Glutamatergic neuron (in vitro differentiated cells): ENCODE results near the gene DCAF10. TPM values are rescaled to one million over a fixed set of nuclear protein-coding genes. Genes with fewer than 3 reads are reported as not detected.

Source experiments
- DNase-seq: peaks from one replicate; pipeline ENCODE4 v3.0.0; 2022
- H3K27ac Mint-ChIP-seq: one replicate; pipeline ENCODE4 v1.8.0; 2020; ENCODE audit warnings: mild to moderate bottlenecking, mixed read lengths, inconsistent platforms; ENCODE audit not compliant: unreplicated experiment
- H3K27me3 Mint-ChIP-seq: one replicate; pipeline ENCODE4 v1.8.0; 2020; ENCODE audit warnings: mild to moderate bottlenecking, moderate library complexity, mixed read lengths, inconsistent platforms; ENCODE audit not compliant: unreplicated experiment
- H3K36me3 Mint-ChIP-seq: one replicate; pipeline ENCODE4 v1.8.0; 2020; ENCODE audit warnings: mild to moderate bottlenecking, mixed read lengths, inconsistent platforms; ENCODE audit not compliant: unreplicated experiment
- H3K4me1 Mint-ChIP-seq: one replicate; pipeline ENCODE4 v1.8.0; 2020; ENCODE audit warnings: mild to moderate bottlenecking, low read depth, mixed read lengths, inconsistent platforms; ENCODE audit not compliant: unreplicated experiment
- H3K4me3 Mint-ChIP-seq: one replicate; pipeline ENCODE4 v1.8.0; 2020; ENCODE audit warnings: mild to moderate bottlenecking, mixed read lengths, inconsistent platforms; ENCODE audit not compliant: unreplicated experiment
- H3K9me3 Mint-ChIP-seq: one replicate; pipeline ENCODE4 v1.8.0; 2020; ENCODE audit warnings: mild to moderate bottlenecking, moderate library complexity, mixed read lengths, inconsistent platforms; ENCODE audit not compliant: unreplicated experiment
- CTCF ChIP-seq: fragments of 200-600 bp; sonication (generic); IDR thresholded peaks from one replicate; pipeline ENCODE4 v1.5.0; 2021; ENCODE audit not compliant: partially characterized antibody, unreplicated experiment
- total RNA-seq: library from RNA; stranded (reverse); fragmentation: NEBNext Ultra II Directional; extraction: Animal tissue kit (Norgen Biotek cat#: 25700); gene quantifications from one replicate; pipeline ENCODE4 v1.2.1, GENCODE V29; 2021; ENCODE audit not compliant: unreplicated experiment

The DCAF10 gene
- total RNA-seq, 1 donor from 2014 or later = 19.3 TPM

- Mint-ChIP-seq H3K27ac (no peak overlapping the region), H3K4me1 (no peaks in the 10 kb centered on the region), H3K4me3 (no peak overlapping the region), H3K27me3 (no peaks in the 10 kb centered on the region), H3K36me3 (no peaks in the 10 kb centered on the region), H3K9me3 (no peaks in the 10 kb centered on the region)
- no peak for TF ChIP-seq CTCF
- no peak for DNase-seq
Measured at GRCh38 chr9:37769306-37769705, 31.3 kb upstream of the DCAF10 start.

- no peak for DNase-seq
- H3K4me3 Mint-ChIP-seq = no peak overlapping the region
- no peaks in the 10 kb centered on the region for H3K27me3 Mint-ChIP-seq
- H3K9me3 Mint-ChIP-seq = no peaks in the 10 kb centered on the region
- no peak overlapping the region for H3K27ac Mint-ChIP-seq
- no peak for TF ChIP-seq CTCF
- no peaks in the 10 kb centered on the region for H3K4me1 Mint-ChIP-seq
- no peaks in the 10 kb centered on the region for H3K36me3 Mint-ChIP-seq
Measured at GRCh38 chr9:37769995-37770394, 30.6 kb upstream of the DCAF10 start.

- H3K36me3 Mint-ChIP-seq = no peaks in the 10 kb centered on the region
- no peaks in the 10 kb centered on the region for H3K4me1 Mint-ChIP-seq
- no peak for DNase-seq
- no peak overlapping the region for H3K4me3 Mint-ChIP-seq
- H3K27ac Mint-ChIP-seq = no peak overlapping the region
- H3K27me3 Mint-ChIP-seq = peaks cover 1% of the 10 kb centered on the region
- no peaks in the 10 kb centered on the region for H3K9me3 Mint-ChIP-seq
- no peak for TF ChIP-seq CTCF
Measured at GRCh38 chr9:37775216-37775919, 25.2 kb upstream of the DCAF10 start.

- Mint-ChIP-seq H3K4me1 (no peaks in the 10 kb centered on the region), H3K27me3 (peaks cover 1% of the 10 kb centered on the region), H3K36me3 (no peaks in the 10 kb centered on the region), H3K27ac (no peak overlapping the region), H3K4me3 (no peak overlapping the region), H3K9me3 (no peaks in the 10 kb centered on the region)
- DNase-seq = no peak
- no peak for TF ChIP-seq CTCF
Measured at GRCh38 chr9:37776328-37776727, 24.3 kb upstream of the DCAF10 start.

GRCh38 chr9:37778534-37778933, 22.1 kb upstream of the DCAF10 start:
- Mint-ChIP-seq H3K9me3 (peaks cover 2% of the 10 kb centered on the region), H3K27me3 (peaks cover 1% of the 10 kb centered on the region), H3K36me3 (no peaks in the 10 kb centered on the region)

More at GRCh38 chr9:37778534-37778933, 22.1 kb upstream of the DCAF10 start:
- no peak overlapping the region for H3K27ac Mint-ChIP-seq
- peaks cover 8% of the 10 kb centered on the region for H3K4me1 Mint-ChIP-seq
- TF ChIP-seq CTCF = no peak
- no peak overlapping the region for H3K4me3 Mint-ChIP-seq
- no peak for DNase-seq
